Neural cell (in vitro differentiated cells): ENCODE measurements around the gene CASP9. TPM values are rescaled to one million over a fixed set of nuclear protein-coding genes. Genes with fewer than 3 reads are reported as not detected.

Experiments
- H2AFZ ChIP-seq: fragments of 200-600, 300-800 bp; sonication (generic), shearing (Covaris generic); 2 replicates; pipeline ENCODE4 v1.6.0; 2014; ENCODE audit warnings: low read depth, mild to moderate bottlenecking, antibody characterized with exemption, low read length, moderate library complexity
- H3F3A ChIP-seq: fragments of 200-600 bp; shearing (Covaris generic); 2 replicates; pipeline ENCODE4 v1.6.1; 2016; ENCODE audit warnings: mild to moderate bottlenecking, moderate library complexity, mixed read lengths, antibody characterized with exemption, low read length; ENCODE audit not compliant: insufficient read depth, poor library complexity, severe bottlenecking
- H3K27ac ChIP-seq: fragments of 200-600, 300-800 bp; sonication (generic), shearing (Covaris generic); 2 replicates; pipeline ENCODE4 v1.5.1; 2014; ENCODE audit warnings: mild to moderate bottlenecking, low read length, moderate library complexity
- H3K27me3 ChIP-seq: fragments of 300-800, 200-600 bp; sonication (generic), shearing (Covaris generic); 2 replicates; pipeline ENCODE4 v1.6.0; 2014; ENCODE audit warnings: mild to moderate bottlenecking, low read depth, low read length, moderate library complexity; ENCODE audit not compliant: insufficient read depth
- H3K36me3 ChIP-seq: fragments of 300-800, 200-600 bp; sonication (generic), shearing (Covaris generic); 2 replicates; pipeline ENCODE4 v1.5.1; 2014; ENCODE audit warnings: mild to moderate bottlenecking, antibody characterized with exemption, low read length, moderate library complexity; ENCODE audit not compliant: insufficient read depth
- H3K4me2 ChIP-seq: fragments of 300-800, 200-600 bp; sonication (generic), shearing (Covaris generic); 2 replicates; pipeline ENCODE4 v1.6.0; 2014; ENCODE audit warnings: mild to moderate bottlenecking, low read length
- H3K4me3 ChIP-seq: fragments of 300-800, 200-600 bp; sonication (generic), shearing (Covaris generic); 2 replicates; pipeline ENCODE4 v1.5.1; 2014; ENCODE audit warnings: mild to moderate bottlenecking, low read length, moderate library complexity
- H3K79me2 ChIP-seq: fragments of 200-600 bp; shearing (Covaris generic); replicated peaks from 2 replicates; pipeline ENCODE4 v1.6.0; 2014; ENCODE audit warnings: mild to moderate bottlenecking, low read length, moderate library complexity; ENCODE audit not compliant: insufficient read depth
- H3K9ac ChIP-seq: fragments of 300-800, 200-600 bp; sonication (generic), shearing (Covaris generic); 2 replicates; pipeline ENCODE4 v1.6.1; 2016; ENCODE audit warnings: mild to moderate bottlenecking, low read length, mixed read lengths
- H3K9me2 ChIP-seq: fragments of 200-600 bp; shearing (Covaris generic); 2 replicates; pipeline ENCODE4 v1.6.1; 2016; ENCODE audit warnings: mild to moderate bottlenecking, low read length, mixed read lengths; ENCODE audit not compliant: insufficient read depth
- H3K9me3 ChIP-seq: fragments of 200-600, 300-800 bp; sonication (generic), shearing (Covaris generic); 2 replicates; pipeline ENCODE4 v1.6.1; 2016; ENCODE audit warnings: mild to moderate bottlenecking, mixed run types, low read length, moderate library complexity, mixed read lengths
- H4K20me1 ChIP-seq: fragments of 200-600 bp; shearing (Covaris generic); 2 replicates; pipeline ENCODE4 v1.6.1; 2016; ENCODE audit warnings: mild to moderate bottlenecking, mixed run types; ENCODE audit not compliant: insufficient read depth
- EP300 ChIP-seq: fragments of 450-650 bp; conservative IDR thresholded peaks from 2 replicates; pipeline ENCODE4 v1.6.1; 2014; ENCODE audit warnings: antibody characterized with exemption, mild to moderate bottlenecking, moderate library complexity; ENCODE audit not compliant: poor library complexity, severe bottlenecking
- EZH2 ChIP-seq: fragments of 200-600, 300-800 bp; shearing (Covaris generic), sonication (generic); IDR thresholded peaks from 2 replicates; pipeline ENCODE4 v1.6.1; 2014; ENCODE audit warnings: antibody characterized with exemption, low read length, borderline replicate concordance, mild to moderate bottlenecking; ENCODE audit not compliant: insufficient read depth, poor library complexity, severe bottlenecking
- MXI1 ChIP-seq: fragments of 450-650 bp; conservative IDR thresholded peaks from 2 replicates; pipeline ENCODE4 v1.6.1; 2014; ENCODE audit warnings: antibody characterized with exemption, mild to moderate bottlenecking; ENCODE audit not compliant: poor library complexity, severe bottlenecking
- POLR2AphosphoS5 ChIP-seq: IDR thresholded peaks from 2 replicates; pipeline ENCODE4 v1.6.1; 2012
- RAD21 ChIP-seq: fragments of 450-650 bp; conservative IDR thresholded peaks from 2 replicates; pipeline ENCODE4 v1.6.1; 2014; ENCODE audit warnings: antibody characterized with exemption, mild to moderate bottlenecking, moderate library complexity
- REST ChIP-seq: IDR thresholded peaks from 2 replicates; pipeline ENCODE4 v1.6.1; 2012; ENCODE audit warnings: borderline replicate concordance
- SMC3 ChIP-seq: fragments of 450-650 bp; conservative IDR thresholded peaks from 2 replicates; pipeline ENCODE4 v1.6.1; 2014; ENCODE audit warnings: antibody characterized with exemption, mild to moderate bottlenecking, moderate library complexity; ENCODE audit not compliant: poor library complexity
- TAF1 ChIP-seq: IDR thresholded peaks from 2 replicates; pipeline ENCODE4 v1.6.1; 2012; ENCODE audit warnings: low read depth
- polyA plus RNA-seq: library from polyadenylated mRNA; depleted of rRNA; stranded (reverse); fragments of >200 nt; gene quantifications from 2 replicates; pipeline ENCODE4 v1.2.3, GENCODE V29; 2014
- TF ChIP-seq, protein P1 (sequence below): fragments of 450-650 bp; IDR thresholded peaks from 2 replicates; pipeline ENCODE4 v1.5.1; 2014; ENCODE audit warnings: antibody characterized with exemption, mild to moderate bottlenecking, moderate library complexity; ENCODE audit not compliant: poor library complexity, severe bottlenecking

CASP9 gene
- polyA plus RNA-seq, 1 donor from 2014 or later: 13.7 TPM

DNA sequence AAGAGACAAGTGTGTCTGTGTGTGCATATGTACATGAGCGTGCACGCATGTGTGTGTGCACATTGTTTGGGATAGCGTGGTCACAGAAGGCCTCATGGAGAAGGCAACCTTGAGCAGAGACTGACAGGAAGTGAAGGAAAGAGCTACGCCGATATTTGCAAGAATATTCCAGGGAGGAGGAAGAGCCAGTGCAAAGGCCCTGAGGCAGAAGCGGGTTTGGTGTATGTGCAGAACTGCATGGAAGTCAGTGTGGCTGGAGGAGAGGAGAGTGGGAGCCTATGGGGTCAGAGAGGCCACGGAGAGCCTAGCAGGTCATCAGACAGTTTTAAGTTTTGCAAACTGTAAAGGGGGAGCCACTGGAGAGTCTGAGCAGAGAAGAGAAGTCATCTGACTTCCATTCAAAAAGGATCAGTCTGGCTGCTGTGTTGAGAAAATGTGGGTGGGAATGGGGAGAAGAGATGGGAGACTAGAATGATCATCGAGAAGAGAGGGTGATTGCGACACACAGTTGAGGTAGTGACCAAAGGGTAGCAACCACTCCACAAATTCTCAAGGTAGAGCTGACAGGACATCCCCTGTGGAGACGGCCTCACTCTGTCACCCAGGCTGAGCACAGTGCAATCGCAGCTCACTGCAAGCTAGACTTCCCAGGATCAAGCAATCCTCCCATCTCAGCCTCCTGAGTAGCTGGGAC lies 44.2 kb downstream of the CASP9 start:
- H4K20me1 ChIP-seq: no peaks in the 10 kb centered on the region
- H3K4me3 ChIP-seq: no peak overlapping the region
- no peaks in the 10 kb centered on the region for H3K9me2 ChIP-seq
- no peaks in the 10 kb centered on the region for H3K36me3 ChIP-seq
- no peak overlapping the region for H3K27ac ChIP-seq
- H3F3A ChIP-seq: no peaks in the 10 kb centered on the region
- TF ChIP-seq TAF1: no peak
- TF ChIP-seq SMC3: no peak
- no peak for TF ChIP-seq REST
- no peak for TF ChIP-seq MXI1
- TF ChIP-seq EP300: no peak
- TF ChIP-seq RAD21: no peak
- no peak for TF ChIP-seq POLR2AphosphoS5
- no peak overlapping the region for H2AFZ ChIP-seq
- no peak overlapping the region for H3K9ac ChIP-seq
- H3K9me3 ChIP-seq: no peaks in the 10 kb centered on the region
- no peak overlapping the region for H3K4me2 ChIP-seq
- no peaks in the 10 kb centered on the region for H3K27me3 ChIP-seq
- H3K79me2 ChIP-seq: no peaks in the 10 kb centered on the region

- Histone ChIP-seq H3K9me3 (no peaks in the 10 kb centered on the region), H3K27me3 (no peaks in the 10 kb centered on the region), H3K79me2 (no peaks in the 10 kb centered on the region), H3K9ac (no peak overlapping the region), H4K20me1 (no peaks in the 10 kb centered on the region), H3F3A (no peaks in the 10 kb centered on the region), H3K9me2 (no peaks in the 10 kb centered on the region), H3K4me2 (no peak overlapping the region), H3K4me3 (no peak overlapping the region), H2AFZ (no peak overlapping the region), H3K36me3 (no peaks in the 10 kb centered on the region), H3K27ac (no peak overlapping the region)
- TF ChIP-seq, protein P1, sequence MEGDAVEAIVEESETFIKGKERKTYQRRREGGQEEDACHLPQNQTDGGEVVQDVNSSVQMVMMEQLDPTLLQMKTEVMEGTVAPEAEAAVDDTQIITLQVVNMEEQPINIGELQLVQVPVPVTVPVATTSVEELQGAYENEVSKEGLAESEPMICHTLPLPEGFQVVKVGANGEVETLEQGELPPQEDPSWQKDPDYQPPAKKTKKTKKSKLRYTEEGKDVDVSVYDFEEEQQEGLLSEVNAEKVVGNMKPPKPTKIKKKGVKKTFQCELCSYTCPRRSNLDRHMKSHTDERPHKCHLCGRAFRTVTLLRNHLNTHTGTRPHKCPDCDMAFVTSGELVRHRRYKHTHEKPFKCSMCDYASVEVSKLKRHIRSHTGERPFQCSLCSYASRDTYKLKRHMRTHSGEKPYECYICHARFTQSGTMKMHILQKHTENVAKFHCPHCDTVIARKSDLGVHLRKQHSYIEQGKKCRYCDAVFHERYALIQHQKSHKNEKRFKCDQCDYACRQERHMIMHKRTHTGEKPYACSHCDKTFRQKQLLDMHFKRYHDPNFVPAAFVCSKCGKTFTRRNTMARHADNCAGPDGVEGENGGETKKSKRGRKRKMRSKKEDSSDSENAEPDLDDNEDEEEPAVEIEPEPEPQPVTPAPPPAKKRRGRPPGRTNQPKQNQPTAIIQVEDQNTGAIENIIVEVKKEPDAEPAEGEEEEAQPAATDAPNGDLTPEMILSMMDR: no peak
- no peak for TF ChIP-seq MXI1
- no peak for TF ChIP-seq TAF1
Measured at GRCh38 chr1:15477646-15478212, 46.3 kb downstream of the CASP9 start.

DNA sequence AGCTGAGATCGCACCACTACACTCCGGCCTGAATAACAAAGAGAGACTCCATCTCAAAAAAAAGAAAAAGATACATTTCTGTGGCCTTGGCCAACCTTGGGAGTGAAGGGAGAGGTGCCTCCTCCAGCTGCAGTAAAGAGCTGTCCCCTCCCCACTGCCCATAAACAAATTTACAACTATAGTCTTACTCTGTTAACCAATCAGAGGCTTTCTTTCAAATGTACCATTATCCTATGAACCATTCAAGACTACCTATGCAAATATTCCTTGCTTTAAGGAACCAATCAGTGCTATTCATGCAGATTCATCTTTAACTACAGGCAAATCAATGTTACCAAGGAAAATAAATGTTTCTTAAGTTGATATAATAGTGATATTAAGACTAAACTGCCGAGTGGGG lies 47.1 kb downstream of the CASP9 start:
- Histone ChIP-seq H2AFZ (no peak overlapping the region), H3F3A (no peaks in the 10 kb centered on the region), H3K27ac (no peak overlapping the region), H3K9me3 (no peaks in the 10 kb centered on the region), H3K79me2 (no peaks in the 10 kb centered on the region), H4K20me1 (no peaks in the 10 kb centered on the region), H3K36me3 (no peaks in the 10 kb centered on the region), H3K27me3 (no peaks in the 10 kb centered on the region), H3K4me3 (no peak overlapping the region), H3K4me2 (no peak overlapping the region), H3K9ac (no peak overlapping the region), H3K9me2 (no peaks in the 10 kb centered on the region)
- TF ChIP-seq EP300: no peak
- TF ChIP-seq POLR2AphosphoS5: no peak
- no peak for TF ChIP-seq TAF1
- TF ChIP-seq MXI1: no peak
- TF ChIP-seq SMC3: no peak
- TF ChIP-seq REST: no peak
- TF ChIP-seq, protein P1: no peak
- TF ChIP-seq EZH2: no peak
- no peak for TF ChIP-seq RAD21
